Endothelial cell (in vitro differentiated cells): ENCODE measurements around the gene STING1. TPM values are rescaled to one million over a fixed set of nuclear protein-coding genes. Genes with fewer than 3 reads are reported as not detected.
"Not testable (repeated sequence)": the region's sequence is repeated elsewhere in the genome, so short reads cannot be mapped to it uniquely, and the experiment has no call there.

ENCODE experiments used
- DNase-seq: peaks from one replicate; pipeline ENCODE4 v3.0.0; 2021; ENCODE audit warnings: low spot score
- H3K27ac Mint-ChIP-seq: one replicate; pipeline ENCODE4 v1.8.0; 2021; ENCODE audit warnings: mixed read lengths, inconsistent platforms; ENCODE audit not compliant: unreplicated experiment
- H3K27me3 Mint-ChIP-seq: one replicate; pipeline ENCODE4 v1.8.0; 2021; ENCODE audit warnings: mild to moderate bottlenecking, moderate library complexity, mixed read lengths, inconsistent platforms; ENCODE audit not compliant: unreplicated experiment
- H3K36me3 Mint-ChIP-seq: one replicate; pipeline ENCODE4 v1.8.0; 2021; ENCODE audit warnings: mild to moderate bottlenecking, low read depth, mixed read lengths, inconsistent platforms; ENCODE audit not compliant: unreplicated experiment
- H3K4me1 Mint-ChIP-seq: one replicate; pipeline ENCODE4 v1.8.0; 2021; ENCODE audit warnings: mild to moderate bottlenecking, mixed read lengths, inconsistent platforms; ENCODE audit not compliant: unreplicated experiment
- H3K4me3 Mint-ChIP-seq: one replicate; pipeline ENCODE4 v1.8.0; 2021; ENCODE audit warnings: mild to moderate bottlenecking, mixed read lengths, inconsistent platforms; ENCODE audit not compliant: unreplicated experiment
- H3K9me3 Mint-ChIP-seq: one replicate; pipeline ENCODE4 v1.8.0; 2021; ENCODE audit warnings: mixed read lengths, inconsistent platforms; ENCODE audit not compliant: unreplicated experiment
- CTCF ChIP-seq: fragments of 200-600 bp; sonication (generic); IDR thresholded peaks from one replicate; pipeline ENCODE4 v1.5.0; 2021; ENCODE audit warnings: antibody characterized with exemption; ENCODE audit not compliant: unreplicated experiment
- total RNA-seq: library from RNA; stranded (reverse); fragmentation: NEBNext Ultra II Directional; extraction: Animal tissue kit (Norgen Biotek cat#: 25700); gene quantifications from one replicate; pipeline ENCODE4 v1.2.1, GENCODE V29; 2021; ENCODE audit not compliant: unreplicated experiment

The STING1 gene
- total RNA-seq, 1 donor from 2014 or later, result 69.1 TPM

DNA sequence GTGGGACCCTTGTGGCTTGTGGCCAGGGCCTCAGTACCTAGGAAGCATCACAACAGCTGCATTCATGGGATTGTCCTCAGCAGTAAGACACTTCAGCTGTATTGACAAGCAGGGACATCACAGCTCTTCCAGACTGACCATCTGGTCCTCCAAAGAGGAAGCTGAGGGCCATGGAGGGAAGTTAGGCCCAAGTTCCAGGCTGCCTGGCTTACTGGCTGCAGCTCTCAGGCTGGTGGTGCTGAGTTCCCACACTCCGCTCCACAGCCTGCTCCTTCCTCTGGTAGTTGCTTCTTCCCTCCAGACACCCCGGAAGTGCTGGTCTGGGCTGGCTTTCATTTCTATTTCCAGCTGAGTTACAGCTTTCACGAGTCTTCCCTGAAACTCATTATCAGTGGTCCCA lies 5.7 kb upstream of the STING1 start:
- H3K9me3 Mint-ChIP-seq, result no peaks in the 10 kb centered on the region

GRCh38 chr5:139486201-139486600 lies 3.6 kb upstream of the STING1 start:
- no peak for TF ChIP-seq CTCF
- no peak overlapping the region for H3K4me3 Mint-ChIP-seq
- peaks cover 3% of the 10 kb centered on the region for H3K27me3 Mint-ChIP-seq
- H3K36me3 Mint-ChIP-seq, result no peaks in the 10 kb centered on the region
- peak overlapping the region; percentile 13 for H3K27ac Mint-ChIP-seq
- H3K4me1 Mint-ChIP-seq, result peaks cover 29% of the 10 kb centered on the region
- DNase-seq, result no peak
- H3K9me3 Mint-ChIP-seq, result no peaks in the 10 kb centered on the region

More for the DNA sequence above, 5.7 kb upstream of the STING1 start:
- Mint-ChIP-seq H3K27ac (no peak overlapping the region), H3K36me3 (no peaks in the 10 kb centered on the region), H3K4me1 (peaks cover 23% of the 10 kb centered on the region), H3K27me3 (peaks cover 3% of the 10 kb centered on the region), H3K4me3 (no peak overlapping the region)
- DNase-seq, result no peak
- no peak for TF ChIP-seq CTCF

DNA sequence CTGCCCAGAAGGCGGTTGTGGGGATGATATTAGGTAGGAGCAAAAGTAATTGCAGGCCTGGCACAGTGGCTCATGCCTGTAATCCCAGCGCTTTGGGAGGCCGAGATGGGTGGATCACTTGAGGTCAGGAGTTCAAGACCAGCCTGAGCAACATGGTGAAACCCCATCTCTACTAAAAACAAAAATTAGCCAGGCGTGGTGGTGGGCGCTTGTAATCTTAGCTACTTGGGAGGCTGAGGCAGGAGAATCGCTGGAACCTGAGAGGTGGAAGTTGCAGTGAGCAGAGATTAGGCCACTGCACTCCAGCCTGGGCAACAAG lies 291 bp upstream of the STING1 start:
- peaks cover 29% of the 10 kb centered on the region for H3K4me1 Mint-ChIP-seq

DNA sequence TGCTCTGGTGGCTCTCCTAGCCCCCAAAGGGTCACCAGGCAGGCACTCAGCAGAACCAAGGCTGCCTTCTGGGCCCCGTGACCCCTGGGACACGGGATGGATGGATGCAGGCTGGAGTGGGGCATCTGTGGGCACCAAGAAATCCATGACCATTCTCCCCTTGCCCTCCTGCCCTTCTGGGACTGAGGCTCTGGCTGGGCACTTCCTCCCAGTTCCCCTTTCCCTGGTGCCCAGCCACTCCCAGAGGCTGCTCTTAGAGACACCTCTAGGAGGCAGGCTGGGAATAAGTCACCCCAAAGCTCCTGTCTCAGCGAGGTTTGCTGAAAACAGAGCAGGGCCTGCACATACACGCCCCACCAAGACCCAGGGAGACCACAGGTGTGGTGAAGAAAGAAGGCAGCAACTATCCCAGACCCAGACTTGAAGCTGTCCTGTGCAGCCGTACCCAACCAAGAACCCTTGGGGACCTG lies 943 bp downstream of the STING1 start:
- no peak for DNase-seq
- no peak for TF ChIP-seq CTCF
- Mint-ChIP-seq H3K36me3 (peaks cover 6% of the 10 kb centered on the region), H3K9me3 (no peaks in the 10 kb centered on the region), H3K27ac (peak overlapping the region; percentile 94), H3K27me3 (peaks cover 9% of the 10 kb centered on the region), H3K4me1 (peaks cover 28% of the 10 kb centered on the region), H3K4me3 (peak overlapping the region; percentile 77)

More for the DNA sequence above, 291 bp upstream of the STING1 start:
- not testable (repeated sequence) for H3K36me3 Mint-ChIP-seq, H3K27me3 Mint-ChIP-seq, H3K4me3 Mint-ChIP-seq, H3K9me3 Mint-ChIP-seq, DNase-seq
- peak overlapping the region; percentile 94 for H3K27ac Mint-ChIP-seq

GRCh38 chr5:139481122-139481533 lies 1.4 kb downstream of the STING1 start:
- Mint-ChIP-seq H3K27ac (no peak overlapping the region), H3K36me3 (peaks cover 6% of the 10 kb centered on the region), H3K4me1 (peaks cover 26% of the 10 kb centered on the region), H3K9me3 (no peaks in the 10 kb centered on the region), H3K27me3 (peaks cover 9% of the 10 kb centered on the region), H3K4me3 (peak overlapping the region; percentile 80)
- TF ChIP-seq CTCF, result no peak
- no peak for DNase-seq

DNA sequence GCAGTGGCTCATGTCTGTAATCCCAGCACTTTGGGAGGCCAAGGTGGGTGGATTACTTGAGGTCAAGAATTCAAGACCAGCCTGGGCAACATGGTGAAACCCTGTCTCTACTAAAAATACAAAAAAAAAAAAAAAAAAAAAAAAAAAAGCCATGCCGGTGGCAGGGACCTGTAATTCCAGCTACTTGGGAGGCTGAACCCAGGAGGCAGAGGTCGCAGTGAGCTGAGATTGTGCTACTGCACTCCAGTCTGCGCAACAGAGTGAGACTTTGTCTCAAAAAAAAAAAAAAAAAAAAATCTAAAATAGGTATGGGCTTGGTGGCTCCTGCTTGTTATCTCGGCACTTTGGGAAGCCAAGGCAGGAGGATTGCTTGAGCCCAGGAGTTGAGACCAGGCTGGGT lies 2.8 kb downstream of the STING1 start:
- H3K36me3 Mint-ChIP-seq, H3K9me3 Mint-ChIP-seq, H3K27ac Mint-ChIP-seq, H3K4me3 Mint-ChIP-seq, DNase-seq: not testable (repeated sequence)
- Mint-ChIP-seq H3K4me1 (peaks cover 30% of the 10 kb centered on the region), H3K27me3 (peaks cover 11% of the 10 kb centered on the region)

- not testable (repeated sequence) for DNase-seq, H3K27ac Mint-ChIP-seq, H3K4me3 Mint-ChIP-seq, H3K36me3 Mint-ChIP-seq, H3K9me3 Mint-ChIP-seq
- Mint-ChIP-seq H3K4me1 (peaks cover 33% of the 10 kb centered on the region), H3K27me3 (peaks cover 11% of the 10 kb centered on the region)
Observed at GRCh38 chr5:139478657-139479423, 3.7 kb downstream of the STING1 start.
